ENCODE data around the gene BRINP2.
A peak's percentile ranks its signal among the peaks of the same experiment; 100 is the strongest.

Gene BRINP2

GRCh38 chr1:177198243-177198642 is 27.5 kb downstream of the BRINP2 start:
- Histone ChIP-seq H3K23ac (ENCODE audit: low read length) (no peak overlapping the region), H2BK120ac (ENCODE audit: insufficient read depth, low read length, poor library complexity) (no peak overlapping the region), H2BK5ac (ENCODE audit: low read depth, low read length, poor library complexity) (no peak overlapping the region), H3K4me2 (ENCODE audit: low read length) (no peak overlapping the region), H3K18ac (ENCODE audit: low read length) (no peak overlapping the region), H3K27ac (ENCODE audit: low read depth, low read length) (no peak overlapping the region), H3K79me1 (ENCODE audit: low read length) (no peaks in the 10 kb centered on the region), H3K4me1 (ENCODE audit: control insufficient read depth in 1 of 2, insufficient read depth in 2 of 2, low read length in 2 of 2) (no peaks in the 10 kb centered on the region), H4K12ac (ENCODE audit: low read depth, low read length) (no peak overlapping the region), H3K4ac (ENCODE audit: low read depth, low read length) (no peak overlapping the region), H4K91ac (ENCODE audit: low read depth, low read length) (no peak overlapping the region), H3K9ac (ENCODE audit: low read length) (no peak overlapping the region), H2AK5ac (ENCODE audit: low read length) (no peak overlapping the region), H3K27me3 (ENCODE audit: insufficient read depth, low read length) (peaks cover 2% of the 10 kb centered on the region), H3K9me3 (ENCODE audit: insufficient read depth, low read depth, low read length) (no peaks in the 10 kb centered on the region), H3K4me3 (ENCODE audit: low read depth, low read length) (no peak overlapping the region), H3K79me2 (ENCODE audit: control insufficient read depth, insufficient read depth, low read length, poor library complexity) (no peaks in the 10 kb centered on the region), H2AFZ (ENCODE audit: insufficient read depth, low read length, poor library complexity) (no peak overlapping the region), H3K36me3 (ENCODE audit: control insufficient read depth in 1 of 2, insufficient read depth in 2 of 2, low read length in 2 of 2) (no peaks in the 10 kb centered on the region), H3K14ac (ENCODE audit: low read length) (no peak overlapping the region), H2BK12ac (ENCODE audit: low read length) (no peak overlapping the region), H4K8ac (ENCODE audit: low read depth, low read length) (no peak overlapping the region)
- no CpG with 5 or more reads among the region's 2 CpGs for WGBS (ENCODE audit: extremely low coverage, insufficient coverage, insufficient read length)
- DNase-seq, result no peak

GRCh38 chr1:177200290-177200689 is 29.5 kb downstream of the BRINP2 start:
- Histone ChIP-seq H4K8ac (ENCODE audit: low read depth, low read length) (no peak overlapping the region), H3K4me2 (ENCODE audit: low read length) (no peak overlapping the region), H2BK12ac (ENCODE audit: low read length) (no peak overlapping the region), H2AFZ (ENCODE audit: insufficient read depth, low read length, poor library complexity) (no peak overlapping the region), H3K9me3 (ENCODE audit: insufficient read depth, low read depth, low read length) (no peaks in the 10 kb centered on the region), H3K18ac (ENCODE audit: low read length) (no peak overlapping the region), H3K9ac (ENCODE audit: low read length) (no peak overlapping the region), H4K12ac (ENCODE audit: low read depth, low read length) (no peak overlapping the region), H3K27me3 (ENCODE audit: insufficient read depth, low read length) (peaks cover 2% of the 10 kb centered on the region), H3K36me3 (ENCODE audit: control insufficient read depth in 1 of 2, insufficient read depth in 2 of 2, low read length in 2 of 2) (no peaks in the 10 kb centered on the region), H3K4ac (ENCODE audit: low read depth, low read length) (no peak overlapping the region), H2BK120ac (ENCODE audit: insufficient read depth, low read length, poor library complexity) (no peak overlapping the region), H2BK5ac (ENCODE audit: low read depth, low read length, poor library complexity) (no peak overlapping the region), H2AK5ac (ENCODE audit: low read length) (no peak overlapping the region), H3K79me2 (ENCODE audit: control insufficient read depth, insufficient read depth, low read length, poor library complexity) (no peaks in the 10 kb centered on the region), H3K23ac (ENCODE audit: low read length) (no peak overlapping the region), H3K4me1 (ENCODE audit: control insufficient read depth in 1 of 2, insufficient read depth in 2 of 2, low read length in 2 of 2) (no peaks in the 10 kb centered on the region), H3K79me1 (ENCODE audit: low read length) (no peaks in the 10 kb centered on the region), H3K14ac (ENCODE audit: low read length) (no peak overlapping the region), H4K91ac (ENCODE audit: low read depth, low read length) (no peak overlapping the region), H3K27ac (ENCODE audit: low read depth, low read length) (no peak overlapping the region), H3K4me3 (ENCODE audit: low read depth, low read length) (no peak overlapping the region)
- WGBS (ENCODE audit: extremely low coverage, insufficient coverage, insufficient read length), result no CpG with 5 or more reads among the region's 4 CpGs
- peak; percentile 50 to 77 for DNase-seq

GRCh38 chr1:177206831-177207355 is 36.1 kb downstream of the BRINP2 start:
- no peaks in the 10 kb centered on the region for H3K79me2 ChIP-seq (ENCODE audit: control insufficient read depth, insufficient read depth, low read length, poor library complexity)
- H4K91ac ChIP-seq (ENCODE audit: low read depth, low read length), result no peak overlapping the region
- no peaks in the 10 kb centered on the region for H3K4me1 ChIP-seq (ENCODE audit: control insufficient read depth in 1 of 2, insufficient read depth in 2 of 2, low read length in 2 of 2)
- H2AK5ac ChIP-seq (ENCODE audit: low read length), result no peak overlapping the region
- H3K27ac ChIP-seq (ENCODE audit: low read depth, low read length), result no peak overlapping the region
- no peaks in the 10 kb centered on the region for H3K79me1 ChIP-seq (ENCODE audit: low read length)
- no peaks in the 10 kb centered on the region for H3K36me3 ChIP-seq (ENCODE audit: control insufficient read depth in 1 of 2, insufficient read depth in 2 of 2, low read length in 2 of 2)
- no peak overlapping the region for H3K4me3 ChIP-seq (ENCODE audit: low read depth, low read length)
- no peak overlapping the region for H3K18ac ChIP-seq (ENCODE audit: low read length)
- no peak overlapping the region for H2BK12ac ChIP-seq (ENCODE audit: low read length)
- H3K4ac ChIP-seq (ENCODE audit: low read depth, low read length), result no peak overlapping the region
- no peak overlapping the region for H4K8ac ChIP-seq (ENCODE audit: low read depth, low read length)
- H2BK5ac ChIP-seq (ENCODE audit: low read depth, low read length, poor library complexity), result no peak overlapping the region
- DNase-seq, result no peak
- H2AFZ ChIP-seq (ENCODE audit: insufficient read depth, low read length, poor library complexity), result no peak overlapping the region
- no peak overlapping the region for H3K9ac ChIP-seq (ENCODE audit: low read length)
- no peak overlapping the region for H2BK120ac ChIP-seq (ENCODE audit: insufficient read depth, low read length, poor library complexity)
- no peak overlapping the region for H3K23ac ChIP-seq (ENCODE audit: low read length)
- H4K12ac ChIP-seq (ENCODE audit: low read depth, low read length), result no peak overlapping the region
- H3K4me2 ChIP-seq (ENCODE audit: low read length), result no peak overlapping the region
- no peaks in the 10 kb centered on the region for H3K9me3 ChIP-seq (ENCODE audit: insufficient read depth, low read depth, low read length)
- H3K27me3 ChIP-seq (ENCODE audit: insufficient read depth, low read length), result no peaks in the 10 kb centered on the region
- no peak overlapping the region for H3K14ac ChIP-seq (ENCODE audit: low read length)

GRCh38 chr1:177208920-177209319 is 38.2 kb downstream of the BRINP2 start:
- H2AK5ac ChIP-seq (ENCODE audit: low read length), result no peak overlapping the region
- no peaks in the 10 kb centered on the region for H3K9me3 ChIP-seq (ENCODE audit: insufficient read depth, low read depth, low read length)
- no peak overlapping the region for H2BK120ac ChIP-seq (ENCODE audit: insufficient read depth, low read length, poor library complexity)
- no peak overlapping the region for H3K18ac ChIP-seq (ENCODE audit: low read length)
- H3K79me2 ChIP-seq (ENCODE audit: control insufficient read depth, insufficient read depth, low read length, poor library complexity), result no peaks in the 10 kb centered on the region
- no peak overlapping the region for H2BK12ac ChIP-seq (ENCODE audit: low read length)
- H3K79me1 ChIP-seq (ENCODE audit: low read length), result no peaks in the 10 kb centered on the region
- no peaks in the 10 kb centered on the region for H3K4me1 ChIP-seq (ENCODE audit: control insufficient read depth in 1 of 2, insufficient read depth in 2 of 2, low read length in 2 of 2)
- no peak overlapping the region for H4K91ac ChIP-seq (ENCODE audit: low read depth, low read length)
- H3K14ac ChIP-seq (ENCODE audit: low read length), result no peak overlapping the region
- H3K27ac ChIP-seq (ENCODE audit: low read depth, low read length), result no peak overlapping the region
- H3K9ac ChIP-seq (ENCODE audit: low read length), result no peak overlapping the region
- no peak overlapping the region for H2AFZ ChIP-seq (ENCODE audit: insufficient read depth, low read length, poor library complexity)
- H2BK5ac ChIP-seq (ENCODE audit: low read depth, low read length, poor library complexity), result no peak overlapping the region
- H4K8ac ChIP-seq (ENCODE audit: low read depth, low read length), result no peak overlapping the region
- H4K12ac ChIP-seq (ENCODE audit: low read depth, low read length), result no peak overlapping the region
- H3K36me3 ChIP-seq (ENCODE audit: control insufficient read depth in 1 of 2, insufficient read depth in 2 of 2, low read length in 2 of 2), result no peaks in the 10 kb centered on the region
- DNase-seq, result no peak
- H3K27me3 ChIP-seq (ENCODE audit: insufficient read depth, low read length), result no peaks in the 10 kb centered on the region
- H3K4me3 ChIP-seq (ENCODE audit: low read depth, low read length), result no peak overlapping the region
- WGBS (ENCODE audit: extremely low coverage, insufficient coverage, insufficient read length), result no CpG with 5 or more reads among the region's 4 CpGs
- H3K23ac ChIP-seq (ENCODE audit: low read length), result no peak overlapping the region
- no peak overlapping the region for H3K4me2 ChIP-seq (ENCODE audit: low read length)
- H3K4ac ChIP-seq (ENCODE audit: low read depth, low read length), result no peak overlapping the region

All from trophoblast cell (in vitro differentiated cells and primary cell).